ENCODE measurements around the gene CLMN.

CLMN gene

GRCh38 chr14:95137804-95138167 lies 181.9 kb downstream of the CLMN start:
- no peak for DNase-seq (ENCODE audit: low read depth in 2 of 2)

- no peak for DNase-seq (ENCODE audit: low read depth in 2 of 2)
Observed at GRCh38 chr14:95137164-95137803, 182.4 kb downstream of the CLMN start.

GRCh38 chr14:95136631-95137030 lies 183.1 kb downstream of the CLMN start:
- no peak for DNase-seq (ENCODE audit: low read depth in 2 of 2)

- no peak for DNase-seq (ENCODE audit: low read depth in 2 of 2)
Observed at GRCh38 chr14:95134304-95134933, 185.3 kb downstream of the CLMN start.

GRCh38 chr14:95133282-95133681 lies 186.4 kb downstream of the CLMN start:
- no peak for DNase-seq (ENCODE audit: low read depth in 2 of 2)

- no peak for DNase-seq (ENCODE audit: low read depth in 2 of 2)
Observed at GRCh38 chr14:95132760-95133159, 186.9 kb downstream of the CLMN start.

Data from stimulated activated CD8-positive, alpha-beta memory T cell treated with anti-CD3 and anti-CD28 coated beads, Interleukin-2, amount 100 ng/mL, for 1 hour (primary cell).